ENCODE results near the gene FGD5. TPM values are rescaled to one million over a fixed set of nuclear protein-coding genes. Genes with fewer than 3 reads are reported as not detected.

FGD5 gene
- polyA plus RNA-seq, 1 of the 3 experiments (the other 2 are of a cell fraction): not detected

GRCh38 chr3:14976317-14976716 is 157.6 kb downstream of the FGD5 start:
- Histone ChIP-seq H3K9me3 (no peaks in the 10 kb centered on the region), H2AFZ (ENCODE audit: low read depth) (no peak overlapping the region), H3K79me2 (ENCODE audit: insufficient read depth) (peaks cover 93% of the 10 kb centered on the region), H3K4me2 (no peak overlapping the region), H3F3A (replicated peaks; ENCODE audit: insufficient read depth) (no peaks in the 10 kb centered on the region), H3K36me3 (replicated peaks in 1 of 2; ENCODE audit: control insufficient read depth in 1 of 2, insufficient read depth in 2 of 2, low read length in 1 of 2) (peaks cover 14 to 45% of the 10 kb centered on the region in 2 experiments), H3K27ac (ENCODE audit: low read depth in 2 of 2, low read length in 1 of 2) (no peak overlapping the region), H3K4me3 (ENCODE audit: low read depth in 2 of 2, low read length in 1 of 2) (no peak overlapping the region), H3K27me3 (ENCODE audit: insufficient read depth) (no peaks in the 10 kb centered on the region), H3K9ac (no peak overlapping the region), H3K9me2 (no peaks in the 10 kb centered on the region), H3K4me1 (ENCODE audit: control insufficient read depth in 1 of 2, insufficient read depth in 2 of 2, low read depth in 1 of 2, low read length in 1 of 2) (peaks cover 0 to 12% of the 10 kb centered on the region in 2 experiments; a peak in 1 of 4 replicates), H4K20me1 (ENCODE audit: insufficient read depth) (peaks cover 8% of the 10 kb centered on the region; the same call in 1 of the 2 replicates)
- TF ChIP-seq REST (IDR thresholded peaks at IDR 0.05; ENCODE audit: low read depth, low read length): no peak
- TF ChIP-seq ELF1 (IDR thresholded peaks at IDR 0.05): no peak
- TF ChIP-seq EZH2phosphoT487 (IDR thresholded peaks at IDR 0.05; ENCODE audit: borderline replicate concordance, low read depth): no peak
- no peak for TF ChIP-seq TAF1 (IDR thresholded peaks at IDR 0.05; ENCODE audit: borderline replicate concordance, low read depth, low read length)
- TF ChIP-seq FOXJ3 (CRISPR knock-in tag; IDR thresholded peaks at IDR 0.05): no peak
- TF ChIP-seq MXI1 (IDR thresholded peaks at IDR 0.05; ENCODE audit: low read depth, low read length): no peak
- TF ChIP-seq SMC3 (IDR thresholded peaks at IDR 0.05; ENCODE audit: low read depth, low read length): no peak
- TF ChIP-seq RAD21 (IDR thresholded peaks at IDR 0.05; ENCODE audit: low read length): no peak
- no peak for TF ChIP-seq USF1 (IDR thresholded peaks at IDR 0.05; ENCODE audit: borderline replicate concordance, low read depth)
- no peak for TF ChIP-seq CHD2 (IDR thresholded peaks at IDR 0.05; ENCODE audit: low read length, partially characterized antibody)
- TF ChIP-seq NRF1 (IDR thresholded peaks at IDR 0.05; ENCODE audit: low read depth, low read length): no peak
- no peak for TF ChIP-seq YY1 (IDR thresholded peaks at IDR 0.05; ENCODE audit: low read depth)
- TF ChIP-seq USF2 (IDR thresholded peaks at IDR 0.05; ENCODE audit: borderline replicate concordance, low read depth, low read length): no peak
- no peak for TF ChIP-seq EP300 (IDR thresholded peaks at IDR 0.05; ENCODE audit: borderline replicate concordance in 1 of 2, low read depth in 1 of 2, low read length in 1 of 2)
- no peak for TF ChIP-seq PBX3 (IDR thresholded peaks at IDR 0.05)
- WGBS (ENCODE audit: low lambda C conversion rate): 100% methylated on average over 1 of the region's 1 CpG
- ChIA-PET CTCF (interaction anchor here (2.0 kb wide), 1 partner anchor 50 kb away, joined by 4 read pairs; no protein-coding TSS in a partner anchor), POLR2A (no interaction called here)
- DNase-seq: no peak

Data from SK-N-SH (cell line).